Measurements from ENCODE around the gene ATP10A. TPM values are rescaled to one million over a fixed set of nuclear protein-coding genes. Genes with fewer than 3 reads are reported as not detected.

Gene ATP10A
- total RNA-seq, 1 donor from 2014 or later, result not detected

DNA sequence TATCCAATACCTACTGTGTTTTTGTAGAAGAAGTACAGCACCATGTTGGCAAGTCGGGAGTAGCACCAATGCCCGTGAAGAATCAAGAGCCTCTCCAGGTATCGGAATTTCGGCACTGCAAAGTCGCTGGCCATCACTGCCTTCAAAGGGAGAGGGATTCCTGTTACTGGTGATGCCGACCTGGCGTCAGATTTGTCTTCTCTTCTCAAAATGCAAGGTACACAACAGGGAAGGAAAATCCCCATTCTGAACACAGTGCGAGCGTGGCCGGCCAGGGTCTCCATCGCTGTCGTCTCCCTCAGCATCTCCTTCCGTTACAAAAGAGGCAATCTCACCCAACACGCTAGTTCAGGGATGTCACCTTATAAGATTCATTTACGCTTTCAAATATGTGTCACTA lies 175.4 kb downstream of the ATP10A start:
- no peak overlapping the region for H3K27ac Mint-ChIP-seq (ENCODE audit: unreplicated experiment)
- no peak overlapping the region for H3K4me3 Mint-ChIP-seq (ENCODE audit: unreplicated experiment)
- DNase-seq, result no peak
- TF ChIP-seq, protein P1, sequence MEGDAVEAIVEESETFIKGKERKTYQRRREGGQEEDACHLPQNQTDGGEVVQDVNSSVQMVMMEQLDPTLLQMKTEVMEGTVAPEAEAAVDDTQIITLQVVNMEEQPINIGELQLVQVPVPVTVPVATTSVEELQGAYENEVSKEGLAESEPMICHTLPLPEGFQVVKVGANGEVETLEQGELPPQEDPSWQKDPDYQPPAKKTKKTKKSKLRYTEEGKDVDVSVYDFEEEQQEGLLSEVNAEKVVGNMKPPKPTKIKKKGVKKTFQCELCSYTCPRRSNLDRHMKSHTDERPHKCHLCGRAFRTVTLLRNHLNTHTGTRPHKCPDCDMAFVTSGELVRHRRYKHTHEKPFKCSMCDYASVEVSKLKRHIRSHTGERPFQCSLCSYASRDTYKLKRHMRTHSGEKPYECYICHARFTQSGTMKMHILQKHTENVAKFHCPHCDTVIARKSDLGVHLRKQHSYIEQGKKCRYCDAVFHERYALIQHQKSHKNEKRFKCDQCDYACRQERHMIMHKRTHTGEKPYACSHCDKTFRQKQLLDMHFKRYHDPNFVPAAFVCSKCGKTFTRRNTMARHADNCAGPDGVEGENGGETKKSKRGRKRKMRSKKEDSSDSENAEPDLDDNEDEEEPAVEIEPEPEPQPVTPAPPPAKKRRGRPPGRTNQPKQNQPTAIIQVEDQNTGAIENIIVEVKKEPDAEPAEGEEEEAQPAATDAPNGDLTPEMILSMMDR (IDR thresholded peaks at IDR 0.05; ENCODE audit: partially characterized antibody, unreplicated experiment), result no peak
- H3K27me3 Mint-ChIP-seq (ENCODE audit: unreplicated experiment), result no peaks in the 10 kb centered on the region
- peaks cover 6% of the 10 kb centered on the region for H3K36me3 Mint-ChIP-seq (ENCODE audit: unreplicated experiment)
- H3K4me1 Mint-ChIP-seq (ENCODE audit: low read depth, unreplicated experiment), result no peaks in the 10 kb centered on the region
- H3K9me3 Mint-ChIP-seq (ENCODE audit: unreplicated experiment), result no peaks in the 10 kb centered on the region

DNA sequence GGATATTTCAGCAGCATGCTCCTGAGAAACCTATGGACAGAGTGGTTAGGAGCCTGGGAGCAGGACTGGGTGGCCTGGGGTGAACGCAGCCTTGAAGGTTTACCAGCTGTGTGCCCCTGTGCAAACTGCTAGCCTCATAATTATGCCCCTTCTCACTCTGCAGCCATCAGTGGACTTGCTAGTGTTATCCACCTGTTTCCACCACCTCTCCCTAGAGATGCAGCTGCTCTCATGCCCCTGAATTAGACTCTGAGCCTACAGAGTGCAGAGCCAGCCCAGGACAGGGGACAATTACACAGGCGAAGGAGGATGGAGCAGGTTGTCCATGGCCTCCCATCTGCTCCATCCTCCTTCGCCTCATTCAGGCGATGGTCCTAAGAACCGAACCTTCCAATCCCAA lies 175.9 kb downstream of the ATP10A start:
- peaks cover 6% of the 10 kb centered on the region for H3K36me3 Mint-ChIP-seq (ENCODE audit: unreplicated experiment)

DNA sequence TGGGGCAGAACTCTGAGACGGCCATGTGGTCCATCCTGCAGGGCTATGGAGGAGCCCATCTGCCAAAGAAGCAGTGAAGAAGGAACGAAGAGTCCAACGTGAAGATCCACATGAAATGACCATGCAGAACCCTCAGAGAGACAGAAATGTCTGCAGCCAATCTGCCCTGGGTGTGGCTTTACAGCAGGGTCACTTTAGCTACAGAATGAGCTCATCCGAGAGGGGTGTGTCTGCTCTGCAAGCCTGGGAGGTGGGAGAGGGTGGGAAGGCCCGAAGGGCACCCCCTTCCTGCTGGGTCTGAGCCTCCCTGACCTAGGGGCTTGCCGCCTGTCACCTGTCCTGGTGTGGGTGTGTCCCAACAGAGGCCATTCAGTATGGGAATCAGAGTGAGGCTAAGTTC lies 176.3 kb downstream of the ATP10A start:
- H3K27ac Mint-ChIP-seq (ENCODE audit: unreplicated experiment), result no peak overlapping the region
- DNase-seq, result no peak
- TF ChIP-seq, protein P1 (IDR thresholded peaks at IDR 0.05; ENCODE audit: partially characterized antibody, unreplicated experiment), result no peak
- peaks cover 6% of the 10 kb centered on the region for H3K36me3 Mint-ChIP-seq (ENCODE audit: unreplicated experiment)
- no peak overlapping the region for H3K4me3 Mint-ChIP-seq (ENCODE audit: unreplicated experiment)
- no peaks in the 10 kb centered on the region for H3K9me3 Mint-ChIP-seq (ENCODE audit: unreplicated experiment)
- H3K4me1 Mint-ChIP-seq (ENCODE audit: low read depth, unreplicated experiment), result no peaks in the 10 kb centered on the region
- no peaks in the 10 kb centered on the region for H3K27me3 Mint-ChIP-seq (ENCODE audit: unreplicated experiment)

More for the DNA sequence above, 175.9 kb downstream of the ATP10A start:
- no peak overlapping the region for H3K4me3 Mint-ChIP-seq (ENCODE audit: unreplicated experiment)
- DNase-seq, result no peak
- H3K4me1 Mint-ChIP-seq (ENCODE audit: low read depth, unreplicated experiment), result no peaks in the 10 kb centered on the region
- TF ChIP-seq, protein P1 (IDR thresholded peaks at IDR 0.05; ENCODE audit: partially characterized antibody, unreplicated experiment), result no peak
- H3K27me3 Mint-ChIP-seq (ENCODE audit: unreplicated experiment), result no peaks in the 10 kb centered on the region
- no peaks in the 10 kb centered on the region for H3K9me3 Mint-ChIP-seq (ENCODE audit: unreplicated experiment)
- H3K27ac Mint-ChIP-seq (ENCODE audit: unreplicated experiment), result no peak overlapping the region

DNA sequence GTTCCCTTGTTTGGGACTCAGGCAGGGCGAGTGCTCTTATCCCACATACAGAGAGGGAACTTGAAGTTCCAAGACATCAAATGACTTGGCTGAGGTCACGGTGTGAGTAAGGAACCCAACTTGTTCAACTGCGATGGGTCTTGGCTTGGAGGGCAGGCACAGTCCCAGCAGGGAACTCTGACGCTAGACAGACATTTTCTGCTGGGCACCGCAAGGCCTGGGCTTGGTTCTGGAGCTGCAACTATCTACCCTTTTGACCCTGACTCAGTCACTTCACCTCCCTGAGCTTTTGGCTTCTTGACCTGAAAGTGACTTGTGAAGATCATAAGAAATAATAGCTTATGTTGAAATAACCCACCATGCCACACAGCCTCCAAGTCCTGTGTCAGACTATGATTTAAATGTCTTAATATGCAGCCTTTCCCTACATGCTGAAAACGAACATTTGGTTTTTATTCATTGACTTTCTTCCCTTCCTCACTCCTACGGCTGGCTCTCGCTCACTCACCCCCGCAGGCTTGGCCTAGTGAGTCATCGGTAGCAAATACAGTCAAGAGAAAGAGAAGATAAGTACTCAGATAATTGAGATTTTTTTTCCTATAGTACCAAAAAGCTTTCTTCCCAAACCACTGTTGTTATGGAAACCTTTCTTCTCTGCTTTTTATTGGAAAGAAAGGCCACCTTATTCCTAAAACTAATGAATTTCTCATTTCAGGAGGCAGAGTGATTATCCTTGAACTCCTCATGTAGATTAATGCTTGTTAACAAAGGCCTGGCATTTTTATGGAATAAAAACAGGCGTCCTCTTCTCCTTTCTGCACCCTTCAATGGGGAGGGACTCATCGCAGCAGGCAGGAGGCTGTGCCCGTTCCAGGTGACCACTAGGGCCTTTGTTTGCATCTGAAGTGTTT lies 178.4 kb downstream of the ATP10A start:
- Mint-ChIP-seq H3K27me3 (ENCODE audit: unreplicated experiment) (peaks cover 3% of the 10 kb centered on the region), H3K27ac (ENCODE audit: unreplicated experiment) (no peak overlapping the region), H3K4me3 (ENCODE audit: unreplicated experiment) (no peak overlapping the region), H3K9me3 (ENCODE audit: unreplicated experiment) (no peaks in the 10 kb centered on the region), H3K4me1 (ENCODE audit: low read depth, unreplicated experiment) (no peaks in the 10 kb centered on the region), H3K36me3 (ENCODE audit: unreplicated experiment) (peaks cover 6% of the 10 kb centered on the region)
- DNase-seq, result no peak
- TF ChIP-seq, protein P1 (IDR thresholded peaks at IDR 0.05; ENCODE audit: partially characterized antibody, unreplicated experiment), result no peak

DNA sequence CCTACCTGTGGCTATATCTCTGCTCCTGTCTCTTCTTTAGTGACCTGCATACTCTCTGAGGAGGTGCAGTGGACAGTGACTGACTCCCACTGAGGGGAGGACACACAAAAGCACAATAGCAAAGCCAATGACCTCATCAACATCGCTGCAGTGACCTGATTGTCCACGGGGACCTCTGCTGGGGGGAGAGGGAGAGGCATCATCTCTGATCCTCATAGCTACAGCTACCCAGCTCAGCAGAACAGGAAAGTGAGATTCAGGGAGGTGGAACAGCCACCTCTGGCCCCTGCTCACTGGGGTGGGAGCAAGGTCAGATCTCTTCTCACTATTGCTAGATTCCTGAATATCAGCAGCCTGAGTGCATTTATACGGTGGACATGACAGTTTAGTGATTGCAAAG lies 179.2 kb downstream of the ATP10A start:
- Mint-ChIP-seq H3K4me1 (ENCODE audit: low read depth, unreplicated experiment) (peaks cover under 1% of the 10 kb centered on the region), H3K27me3 (ENCODE audit: unreplicated experiment) (peaks cover 4% of the 10 kb centered on the region), H3K9me3 (ENCODE audit: unreplicated experiment) (peaks cover under 1% of the 10 kb centered on the region), H3K4me3 (ENCODE audit: unreplicated experiment) (no peak overlapping the region), H3K27ac (ENCODE audit: unreplicated experiment) (no peak overlapping the region), H3K36me3 (ENCODE audit: unreplicated experiment) (peaks cover 6% of the 10 kb centered on the region)
- TF ChIP-seq, protein P1 (IDR thresholded peaks at IDR 0.05; ENCODE audit: partially characterized antibody, unreplicated experiment), result no peak
- peak; percentile 37 for DNase-seq

Data from glutamatergic neuron (in vitro differentiated cells).